Neural cell (in vitro differentiated cells): ENCODE measurements around the gene HRH2.

Source experiments
- CTCF ChIP-seq: fragments of 450-650 bp; IDR thresholded peaks from 2 replicates; pipeline ENCODE4 v1.5.1; 2014; ENCODE audit warnings: antibody characterized with exemption, mild to moderate bottlenecking, moderate library complexity; ENCODE audit not compliant: poor library complexity, severe bottlenecking
- EP300 ChIP-seq: fragments of 450-650 bp; conservative IDR thresholded peaks from 2 replicates; pipeline ENCODE4 v1.6.1; 2014; ENCODE audit warnings: antibody characterized with exemption, mild to moderate bottlenecking, moderate library complexity; ENCODE audit not compliant: poor library complexity, severe bottlenecking
- EZH2 ChIP-seq: fragments of 200-600, 300-800 bp; shearing (Covaris generic), sonication (generic); IDR thresholded peaks from 2 replicates; pipeline ENCODE4 v1.6.1; 2014; ENCODE audit warnings: antibody characterized with exemption, low read length, borderline replicate concordance, mild to moderate bottlenecking; ENCODE audit not compliant: insufficient read depth, poor library complexity, severe bottlenecking
- POLR2AphosphoS5 ChIP-seq: IDR thresholded peaks from 2 replicates; pipeline ENCODE4 v1.6.1; 2012
- TAF1 ChIP-seq: IDR thresholded peaks from 2 replicates; pipeline ENCODE4 v1.6.1; 2012; ENCODE audit warnings: low read depth

- no peak for TF ChIP-seq EP300
- no peak for TF ChIP-seq EZH2
- TF ChIP-seq CTCF = no peak
- TF ChIP-seq TAF1 = no peak
- no peak for TF ChIP-seq POLR2AphosphoS5
Observed at GRCh38 chr5:175664723-175665122, 6.9 kb downstream of the HRH2 start.
